Kidney (tissue), 14 donors: ENCODE results near the gene ETNK1. TPM values are rescaled to one million over a fixed set of nuclear protein-coding genes. Genes with fewer than 3 reads are reported as not detected.

ENCODE experiments used
- DNase-seq, 5 donors: peaks; one replicate each; pipeline ENCODE4 v3.0.0-alpha.2; 2013 to 2020
- FAIRE-seq: peaks from 2 replicates; lab custom pipeline; 2012; peaks lifted over from hg19 to GRCh38; lab: Jason Lieb, UNC
- H3K27ac ChIP-seq, 2 donors: one replicate each; pipeline ENCODE4 v1.7.0; 2013; ENCODE audit warnings: low read depth in 2 of 2, low read length in 2 of 2, inconsistent platforms in 1 of 2
- H3K27me3 ChIP-seq: one replicate; pipeline ENCODE4 v1.7.1; 2013; ENCODE audit warnings: low read length, inconsistent platforms; ENCODE audit not compliant: control insufficient read depth, insufficient read depth
- H3K36me3 ChIP-seq, 3 donors: one replicate each; pipeline versions ENCODE4 v1.7.0 to v1.7.1; 2013; ENCODE audit warnings: low read length in 3 of 3, control low read depth in 1 of 3, inconsistent platforms in 1 of 3; ENCODE audit not compliant: insufficient read depth in 3 of 3, control insufficient read depth in 2 of 3
- H3K4me1 ChIP-seq, 3 donors: one replicate each; pipeline versions ENCODE4 v1.7.0 to v1.7.1; 2013; ENCODE audit warnings: low read length in 3 of 3, inconsistent platforms in 1 of 3, low read depth in 1 of 3; ENCODE audit not compliant: control insufficient read depth in 2 of 3, insufficient read depth in 2 of 3
- H3K4me3 ChIP-seq, 3 donors: one replicate each; pipeline versions ENCODE4 v1.7.0 to v1.8.1; 2013; ENCODE audit warnings: low read length in 3 of 3, control low read depth in 1 of 3, inconsistent platforms in 1 of 3
- H3K9ac ChIP-seq, 3 donors: one replicate each; pipeline versions ENCODE4 v1.7.0 to v1.7.1; 2013; ENCODE audit warnings: low read length in 3 of 3, control low read depth in 1 of 3, inconsistent platforms in 1 of 3
- H3K9me3 ChIP-seq, 3 donors: one replicate each; pipeline versions ENCODE4 v1.7.0 to v1.7.1; 2013; ENCODE audit warnings: low read length in 3 of 3, control low read depth in 1 of 3, inconsistent platforms in 1 of 3; ENCODE audit not compliant: control insufficient read depth in 2 of 3, insufficient read depth in 1 of 3
- intact Hi-C: fragments of 100-400 bp; cut with DNase I; formaldehyde crosslinking; loops from one replicate; pipeline ENCODE4 v1.11.1; 2022
- polyA plus RNA-seq: library from polyadenylated mRNA; stranded (reverse); fragments of 350-450 nt; fragmentation: Illumina TruSeq; extraction: RNeasy Lipid Tissue Mini Kit (QIAGEN cat#74804); gene quantifications from one replicate; pipeline ENCODE4 v1.2.3, GENCODE V29; 2014; ENCODE audit warnings: low read depth, low replicate concordance; ENCODE audit not compliant: insufficient read depth
- total RNA-seq: library from RNA; stranded (reverse); fragmentation: NEBNext Ultra II Directional; extraction: Animal tissue kit (Norgen Biotek cat#: 25700); gene quantifications from one replicate; pipeline ENCODE4 v1.2.1, GENCODE V29; 2021
- TF ChIP-seq, protein P1 (sequence below): IDR thresholded peaks from 3 replicates; pipeline ENCODE4 v1.5.1; 2012; ENCODE audit warnings: mild to moderate bottlenecking, moderate library complexity, borderline replicate concordance; ENCODE audit not compliant: insufficient read depth; ENCODE audit errors: extremely low read depth
- donor health status: control.
- donor health status: control.
- donor health status: control.
- donor health status: control.
- donor health status: control.
- donor health status: DM: yes; HTN: yes; CAD: no.
- donor health status: Normal renal cell carcinoma (clear cell type).

The ETNK1 gene
- total and polyA plus RNA-seq, 2 donors from 2014 or later = 12.7 to 83.4 TPM

DNA sequence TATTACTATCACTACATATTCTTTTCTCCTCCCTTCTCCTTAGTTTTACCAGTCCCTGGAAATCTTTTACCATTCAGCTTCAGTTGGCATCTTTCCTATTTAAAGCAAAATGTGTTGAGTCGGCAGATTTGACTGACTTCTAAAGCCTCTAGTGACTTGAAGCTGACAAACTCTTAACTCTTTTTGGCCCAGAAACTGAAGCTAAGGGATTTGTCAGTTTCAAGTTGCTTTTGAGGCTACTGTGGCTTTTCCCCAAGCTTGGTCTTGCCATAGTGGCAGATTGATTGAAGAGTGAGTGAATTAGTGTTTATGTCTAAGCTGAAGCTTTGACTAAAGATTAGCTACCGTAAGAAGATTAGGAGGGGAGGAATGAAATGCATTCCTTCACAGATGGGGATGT lies 104.0 kb downstream of the ETNK1 start:
- Histone ChIP-seq H3K36me3 (no peaks in the 10 kb centered on the region), H3K9me3 (no peaks in the 10 kb centered on the region), H3K27me3 (no peaks in the 10 kb centered on the region), H3K4me3 (peak overlapping the region in 1 of 3 donors; percentile 15), H3K4me1 (peaks cover 0 to 10% (median 5%) of the 10 kb centered on the region in 3 donors), H3K9ac (no peak overlapping the region), H3K27ac (no peak overlapping the region)
- intact Hi-C loops = no loop called here
- TF ChIP-seq, protein P1, sequence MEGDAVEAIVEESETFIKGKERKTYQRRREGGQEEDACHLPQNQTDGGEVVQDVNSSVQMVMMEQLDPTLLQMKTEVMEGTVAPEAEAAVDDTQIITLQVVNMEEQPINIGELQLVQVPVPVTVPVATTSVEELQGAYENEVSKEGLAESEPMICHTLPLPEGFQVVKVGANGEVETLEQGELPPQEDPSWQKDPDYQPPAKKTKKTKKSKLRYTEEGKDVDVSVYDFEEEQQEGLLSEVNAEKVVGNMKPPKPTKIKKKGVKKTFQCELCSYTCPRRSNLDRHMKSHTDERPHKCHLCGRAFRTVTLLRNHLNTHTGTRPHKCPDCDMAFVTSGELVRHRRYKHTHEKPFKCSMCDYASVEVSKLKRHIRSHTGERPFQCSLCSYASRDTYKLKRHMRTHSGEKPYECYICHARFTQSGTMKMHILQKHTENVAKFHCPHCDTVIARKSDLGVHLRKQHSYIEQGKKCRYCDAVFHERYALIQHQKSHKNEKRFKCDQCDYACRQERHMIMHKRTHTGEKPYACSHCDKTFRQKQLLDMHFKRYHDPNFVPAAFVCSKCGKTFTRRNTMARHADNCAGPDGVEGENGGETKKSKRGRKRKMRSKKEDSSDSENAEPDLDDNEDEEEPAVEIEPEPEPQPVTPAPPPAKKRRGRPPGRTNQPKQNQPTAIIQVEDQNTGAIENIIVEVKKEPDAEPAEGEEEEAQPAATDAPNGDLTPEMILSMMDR = no peak
- DNase-seq = peak in 1 of 5 donors; percentile 16
- FAIRE-seq = peak; percentile 61

DNA sequence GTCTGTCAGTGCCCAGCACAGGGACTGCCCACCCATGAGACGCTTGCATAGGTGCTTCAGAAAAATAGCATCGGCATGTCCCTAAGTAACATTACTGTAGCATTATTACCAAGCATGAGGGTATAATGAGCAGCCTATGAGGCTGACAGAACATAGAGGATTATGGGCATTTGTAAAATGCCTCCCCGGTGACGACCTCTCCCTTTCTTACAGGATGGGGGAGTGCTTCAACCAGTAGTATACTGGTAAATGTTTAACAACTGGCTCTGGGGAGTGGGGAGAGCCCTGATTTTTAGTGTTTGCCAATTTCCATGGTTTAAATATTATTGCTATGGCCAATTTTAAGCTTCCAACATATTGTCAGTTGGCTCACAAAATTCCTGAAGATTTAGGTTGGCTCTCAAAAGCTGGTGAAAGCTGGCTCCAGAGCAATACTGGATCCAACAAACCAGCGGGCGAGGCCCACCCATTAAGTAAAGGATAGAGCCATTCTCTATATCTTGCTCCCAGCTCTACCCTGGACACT lies 104.5 kb downstream of the ETNK1 start:
- FAIRE-seq = no peak
- H3K36me3 ChIP-seq = no peaks in the 10 kb centered on the region
- peaks cover 0 to 10% (median 5%) of the 10 kb centered on the region in 3 donors for H3K4me1 ChIP-seq
- H3K9me3 ChIP-seq = no peaks in the 10 kb centered on the region
- H3K27me3 ChIP-seq = no peaks in the 10 kb centered on the region
- peak in 1 of 5 donors; percentile 6 for DNase-seq
- TF ChIP-seq, protein P1 = no peak
- H3K27ac ChIP-seq = peak overlapping the region; percentile 4 to 62
- H3K4me3 ChIP-seq = peak overlapping the region in 1 of 3 donors; percentile 15
- H3K9ac ChIP-seq = no peak overlapping the region
- intact Hi-C loops = no loop called here

DNA sequence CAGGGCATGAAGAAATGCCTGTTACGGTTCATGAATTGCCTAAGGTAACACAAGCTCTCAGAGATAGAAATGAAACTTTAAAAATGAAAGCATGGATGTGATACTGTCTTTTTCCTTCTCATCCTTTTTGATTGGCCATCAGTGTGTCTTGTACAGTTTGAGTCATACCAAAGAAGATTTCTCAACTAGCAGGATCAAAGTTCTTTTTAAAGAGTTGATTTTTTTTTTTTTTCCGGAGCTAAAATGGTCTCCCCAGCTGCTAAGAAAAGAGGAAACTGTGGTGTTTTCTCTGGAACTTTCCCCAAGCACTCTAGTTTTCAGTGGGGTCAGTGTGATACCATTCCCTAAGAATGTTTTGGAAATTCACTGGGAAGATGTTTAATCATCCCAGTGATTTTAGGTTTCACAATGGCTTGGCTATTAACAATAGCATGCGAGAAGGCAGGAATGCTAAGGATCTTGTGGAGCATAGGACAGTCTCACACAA lies 105.0 kb downstream of the ETNK1 start:
- peak overlapping the region in 1 of 3 donors; percentile 4 for H3K4me3 ChIP-seq
- H3K4me1 ChIP-seq = peaks cover 0 to 10% (median 5%) of the 10 kb centered on the region in 3 donors
- intact Hi-C loops = no loop called here
- FAIRE-seq (peak; percentile 85), DNase-seq (peak in 1 of 5 donors; percentile 46)
- peak overlapping the region in 1 of 2 donors; percentile 62 for H3K27ac ChIP-seq
- TF ChIP-seq, protein P1 = no peak
- no peaks in the 10 kb centered on the region for H3K9me3 ChIP-seq
- no peak overlapping the region for H3K9ac ChIP-seq
- no peaks in the 10 kb centered on the region for H3K27me3 ChIP-seq
- H3K36me3 ChIP-seq = no peaks in the 10 kb centered on the region
